Measurements from ENCODE around the gene STEAP1.
"Not testable (repeated sequence)": the region's sequence is repeated elsewhere in the genome, so short reads cannot be mapped to it uniquely, and the experiment has no call there.

The STEAP1 gene

GRCh38 chr7:90175667-90176066, 21.4 kb downstream of the STEAP1 start:
- no peak for DNase-seq

- no peak for DNase-seq
Observed at GRCh38 chr7:90176195-90176594, 21.9 kb downstream of the STEAP1 start.

- DNase-seq = no peak
Observed at GRCh38 chr7:90178166-90178565, 23.9 kb downstream of the STEAP1 start.

GRCh38 chr7:90178679-90179278, 24.5 kb downstream of the STEAP1 start:
- no peak for DNase-seq

GRCh38 chr7:90180011-90180585, 25.8 kb downstream of the STEAP1 start:
- DNase-seq = no peak

- DNase-seq = no peak
Observed at GRCh38 chr7:90180649-90181048, 26.4 kb downstream of the STEAP1 start.

- no peak for DNase-seq
Observed at GRCh38 chr7:90181485-90181884, 27.2 kb downstream of the STEAP1 start.

GRCh38 chr7:90186290-90186689, 32.0 kb downstream of the STEAP1 start:
- not testable (repeated sequence) for DNase-seq

GRCh38 chr7:90187507-90188050, 33.3 kb downstream of the STEAP1 start:
- no peak for DNase-seq

GRCh38 chr7:90188281-90188680, 34.0 kb downstream of the STEAP1 start:
- no peak for DNase-seq

GRCh38 chr7:90190995-90191394, 36.7 kb downstream of the STEAP1 start:
- no peak for DNase-seq

GRCh38 chr7:90191648-90192047, 37.4 kb downstream of the STEAP1 start:
- no peak for DNase-seq

GRCh38 chr7:90192876-90193750, 38.8 kb downstream of the STEAP1 start:
- no peak for DNase-seq

- no peak for DNase-seq
Observed at GRCh38 chr7:90194911-90195809, 40.9 kb downstream of the STEAP1 start.

GRCh38 chr7:90201500-90202195, 47.4 kb downstream of the STEAP1 start:
- no peak for DNase-seq

- DNase-seq = no peak
Observed at GRCh38 chr7:90207956-90208355, 53.7 kb downstream of the STEAP1 start.

GRCh38 chr7:90209776-90210175, 55.5 kb downstream of the STEAP1 start:
- DNase-seq = no peak

GRCh38 chr7:90210475-90210874, 56.2 kb downstream of the STEAP1 start:
- no peak for DNase-seq

- peak; percentile 54 for DNase-seq
Observed at GRCh38 chr7:90210981-90211380, 56.7 kb downstream of the STEAP1 start.

- DNase-seq = peak; percentile 96
Observed at GRCh38 chr7:90211391-90212148, 57.3 kb downstream of the STEAP1 start, which contains the start of gene STEAP2. STEAP2 (plus strand) TSS chr7:90211740; CDS start chr7:90225083, 13,343 bp downstream.

- DNase-seq = no peak
Observed at GRCh38 chr7:90212149-90212495, 57.9 kb downstream of the STEAP1 start.

All from islet precursor cell (in vitro differentiated cells).